ENCODE data around the gene TRMT61A. TPM values are rescaled to one million over a fixed set of nuclear protein-coding genes. Genes with fewer than 3 reads are reported as not detected.

TRMT61A gene
- total RNA-seq, 1 donor from 2014 or later: 5.0 TPM

DNA sequence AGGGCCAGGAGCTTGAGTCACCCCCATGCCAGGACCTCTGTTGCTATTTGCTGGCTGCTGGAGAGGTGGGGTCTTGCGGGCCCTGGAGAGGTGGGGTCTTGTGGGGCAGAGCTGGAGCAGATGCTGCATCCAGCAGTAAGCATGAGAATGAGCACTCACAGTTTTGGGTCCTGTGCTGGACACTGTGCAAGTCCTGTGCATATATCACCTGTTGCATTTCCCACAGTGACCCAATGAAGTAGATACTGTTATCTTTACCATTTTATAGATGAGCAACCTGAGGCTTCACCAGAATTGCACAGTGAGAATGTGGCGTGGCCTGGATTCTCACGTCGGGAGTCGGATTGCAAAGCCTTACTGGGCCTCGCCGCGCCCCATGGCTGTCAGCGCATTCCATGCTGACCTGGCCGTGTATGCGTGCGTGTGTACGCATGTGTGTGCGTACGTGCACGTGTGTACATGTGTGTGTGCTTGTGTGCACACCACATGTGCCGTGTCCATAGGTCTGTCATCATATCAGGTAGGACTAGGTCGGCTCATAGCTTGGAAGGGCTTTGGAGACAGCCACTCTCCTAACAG, 45.8 kb downstream of the TRMT61A start:
- no peak for ATAC-seq (ENCODE audit: poor library complexity)
- intact Hi-C loops (cut with DNase I): loop anchor here (10.0 kb wide), 1 partner anchor 120 kb away; no protein-coding TSS in a partner anchor
- peak; percentile 27 for DNase-seq

DNA sequence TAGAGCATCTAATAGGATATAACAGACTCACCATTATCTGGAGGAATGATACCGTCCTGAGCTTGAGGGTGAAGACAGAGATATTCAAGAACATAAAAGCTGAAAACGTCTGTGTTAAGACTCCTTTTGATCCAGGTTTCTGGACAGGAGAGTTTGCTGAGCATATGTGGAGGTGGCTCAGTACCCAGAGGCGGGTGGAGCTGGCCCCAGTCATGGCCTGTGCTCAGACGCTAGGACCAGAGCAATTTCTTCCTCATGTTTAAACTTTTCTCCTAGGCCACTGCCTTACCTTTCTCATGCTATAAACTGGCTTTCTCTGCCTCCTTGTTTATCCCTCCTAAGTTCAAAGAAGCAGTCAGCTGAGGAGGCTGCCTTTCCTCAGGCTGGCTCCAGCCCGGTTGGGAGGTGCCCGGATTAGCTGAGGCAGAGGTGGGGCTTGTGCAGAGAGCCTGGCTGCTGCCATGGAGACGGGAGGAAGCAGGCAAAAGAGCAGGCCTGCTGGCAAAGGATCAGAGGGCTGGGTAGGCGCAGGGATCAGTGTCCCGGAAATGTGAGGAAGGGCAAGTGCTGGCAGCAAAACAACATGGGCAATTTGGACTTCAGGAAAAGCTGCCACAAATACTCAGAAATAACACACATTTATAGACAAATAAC, 47.5 kb downstream of the TRMT61A start:
- DNase-seq: peak; percentile 94
- peak; percentile 95 for ATAC-seq (ENCODE audit: poor library complexity)
- intact Hi-C loops (cut with DNase I): loop anchor here (10.0 kb wide), 1 partner anchor 118 kb away; no protein-coding TSS in a partner anchor

DNA sequence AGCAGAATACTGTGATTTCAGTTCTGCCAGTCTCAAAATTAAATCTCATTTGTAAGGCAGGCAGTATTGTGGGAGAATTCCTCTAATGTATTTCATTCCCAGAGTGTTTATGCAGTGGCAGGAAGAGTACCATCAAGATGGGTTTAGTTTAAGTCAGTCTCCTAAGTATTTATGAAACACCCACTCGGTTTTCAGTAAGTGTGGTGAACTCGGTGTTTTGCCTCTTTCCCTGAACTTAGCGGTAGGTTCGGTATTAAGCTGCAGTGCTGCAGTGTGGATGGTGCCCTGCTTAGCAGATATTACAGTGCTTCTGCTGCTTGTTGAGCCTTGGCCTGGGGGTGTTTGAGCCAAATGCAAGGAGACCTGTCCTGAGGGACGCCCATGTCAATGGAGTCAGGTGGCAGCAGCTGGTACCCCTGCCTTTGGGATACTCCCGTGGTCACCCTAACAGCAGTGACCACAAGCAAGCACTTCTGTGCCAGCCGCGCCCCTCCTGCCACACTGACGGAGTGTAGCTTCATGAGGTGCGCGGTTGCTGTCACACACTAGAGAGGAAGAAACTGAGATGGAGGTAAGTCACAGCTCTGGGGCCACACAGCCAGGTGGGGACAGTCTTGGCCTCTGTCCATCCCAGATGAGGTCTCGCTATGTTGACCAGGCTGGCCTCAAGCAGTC, 49.5 kb downstream of the TRMT61A start:
- DNase-seq (peak; percentile 10), ATAC-seq (ENCODE audit: poor library complexity) (no peak)
- intact Hi-C loops (cut with DNase I): loop anchor here (10.0 kb wide), 1 partner anchor 116 kb away; no protein-coding TSS in a partner anchor

DNA sequence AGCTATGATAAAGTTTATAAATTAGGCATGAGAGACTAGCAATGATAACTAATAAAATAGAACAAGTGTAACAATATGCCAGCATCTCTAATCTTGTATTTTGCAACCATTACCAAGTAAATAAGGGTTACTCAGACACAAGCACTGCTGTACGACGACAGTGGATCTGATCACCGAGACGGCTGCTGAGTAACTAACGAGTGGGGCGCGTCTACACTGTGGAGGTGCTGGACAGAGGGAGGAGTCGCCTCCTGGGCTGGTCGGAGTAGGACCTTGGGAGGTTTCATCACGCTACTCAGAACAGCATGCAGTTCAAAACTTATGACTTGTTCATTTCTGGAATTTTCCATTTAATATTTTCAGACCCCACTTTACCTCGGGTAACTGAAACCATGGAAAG, 52.2 kb downstream of the TRMT61A start:
- DNase-seq: peak; percentile 20
- intact Hi-C loops (cut with DNase I): no loop called here
- ATAC-seq (ENCODE audit: poor library complexity): no peak

DNA sequence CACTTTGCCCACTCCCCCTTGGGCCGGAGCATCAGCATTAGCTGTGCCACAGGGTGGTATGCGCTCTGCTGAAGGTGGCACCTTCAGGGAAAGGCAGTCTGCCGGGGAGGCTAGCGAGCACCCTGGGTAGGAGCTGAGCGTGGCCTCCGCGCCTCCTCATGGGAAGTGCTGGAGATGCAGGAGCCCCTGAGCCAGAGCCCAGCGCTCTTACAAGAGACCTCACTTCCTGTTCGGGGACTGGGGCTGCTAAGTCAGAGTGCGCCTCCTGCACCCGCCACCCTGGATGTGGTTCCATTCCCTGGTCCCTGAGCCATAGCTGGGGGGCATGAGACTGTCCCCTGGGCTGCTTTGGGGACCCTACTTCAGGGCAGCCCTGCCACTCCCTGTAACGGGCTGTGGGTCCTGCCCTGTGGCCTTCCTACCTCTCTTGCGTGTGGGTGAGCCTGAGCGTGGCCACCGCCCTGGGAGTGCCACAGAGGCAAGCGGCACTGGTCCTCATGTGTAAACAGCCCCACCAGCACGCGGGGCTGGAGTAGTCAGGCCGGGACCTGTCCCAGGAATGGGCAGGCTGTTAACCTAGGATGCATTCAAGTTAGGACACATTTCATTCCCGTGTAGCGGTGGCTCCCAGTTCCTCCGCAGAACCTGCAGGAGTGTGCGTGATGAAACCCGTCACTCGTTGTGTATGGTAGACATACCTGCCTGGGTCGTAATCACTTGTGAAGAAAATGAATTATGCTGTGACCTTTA, 53.1 kb downstream of the TRMT61A start:
- ATAC-seq (ENCODE audit: poor library complexity): peak; percentile 15
- intact Hi-C loops (cut with DNase I): no loop called here

DNA sequence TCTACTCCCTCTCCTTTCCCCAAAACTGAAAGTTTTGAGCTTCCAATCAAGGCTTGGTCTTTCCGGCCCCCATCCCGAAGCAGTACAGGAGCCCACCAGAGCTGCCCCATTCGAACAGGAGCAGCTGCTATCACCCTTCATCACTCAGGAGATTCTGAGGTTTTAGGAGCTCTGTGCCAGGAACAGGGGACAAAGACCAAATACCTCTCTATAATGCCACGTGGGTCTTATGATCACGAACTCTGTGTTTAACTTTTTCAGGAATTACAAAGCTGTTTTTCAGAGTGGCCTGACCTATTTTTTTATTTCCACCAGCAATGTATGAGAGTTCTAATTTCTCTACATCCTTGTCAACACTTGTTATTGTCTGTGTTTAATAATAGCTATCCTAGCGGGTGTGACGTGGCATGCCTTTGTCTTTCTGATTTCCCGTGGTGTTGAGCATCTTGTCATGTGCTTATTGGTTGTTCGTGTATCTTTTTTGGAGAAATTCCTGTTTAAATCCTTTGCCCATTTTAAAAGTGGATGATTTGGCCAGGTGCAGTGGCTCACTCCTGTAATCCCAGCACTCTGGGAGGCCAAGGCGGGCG, 55.4 kb downstream of the TRMT61A start:
- DNase-seq: peak; percentile 10
- intact Hi-C loops (cut with DNase I): no loop called here
- no peak for ATAC-seq (ENCODE audit: poor library complexity)

More for the DNA sequence above, 53.1 kb downstream of the TRMT61A start:
- DNase-seq: no peak

Other genes with a start within 250 kb of the TRMT61A start
- 234 TPM for gene EIF5, start 195.0 kb upstream of the TRMT61A start, total RNA-seq
- gene MARK3, start 143.8 kb upstream of the TRMT61A start, total RNA-seq: 137 TPM
- 702 TPM for gene CKB, start 6.4 kb upstream of the TRMT61A start, total RNA-seq
- gene BAG5, start 33.5 kb downstream of the TRMT61A start, total RNA-seq: 14.3 TPM
- gene COA8, start 33.8 kb downstream of the TRMT61A start, total RNA-seq: 60.6 TPM
- 152 TPM for gene KLC1, start 100.0 kb downstream of the TRMT61A start, total RNA-seq
- 2.6 TPM for gene XRCC3, start 186.3 kb downstream of the TRMT61A start, total RNA-seq
- 46.2 TPM for gene ZFYVE21, start 186.6 kb downstream of the TRMT61A start, total RNA-seq

All from Right ventricle myocardium superior (tissue), 1 donor.